GM19239 (cell line): ENCODE measurements around the gene IL2RA.
"Not testable (repeated sequence)": the region's sequence is repeated elsewhere in the genome, so short reads cannot be mapped to it uniquely, and the experiment has no call there.

Source experiments
- DNase-seq: peaks from one replicate; pipeline ENCODE4 v3.0.0; 2011; ENCODE audit warnings: low spot score; ENCODE audit not compliant: insufficient read length
- FAIRE-seq: peaks from 2 replicates; lab custom pipeline; 2011; peaks lifted over from hg19 to GRCh38; lab: Jason Lieb, UNC

Gene IL2RA

DNA sequence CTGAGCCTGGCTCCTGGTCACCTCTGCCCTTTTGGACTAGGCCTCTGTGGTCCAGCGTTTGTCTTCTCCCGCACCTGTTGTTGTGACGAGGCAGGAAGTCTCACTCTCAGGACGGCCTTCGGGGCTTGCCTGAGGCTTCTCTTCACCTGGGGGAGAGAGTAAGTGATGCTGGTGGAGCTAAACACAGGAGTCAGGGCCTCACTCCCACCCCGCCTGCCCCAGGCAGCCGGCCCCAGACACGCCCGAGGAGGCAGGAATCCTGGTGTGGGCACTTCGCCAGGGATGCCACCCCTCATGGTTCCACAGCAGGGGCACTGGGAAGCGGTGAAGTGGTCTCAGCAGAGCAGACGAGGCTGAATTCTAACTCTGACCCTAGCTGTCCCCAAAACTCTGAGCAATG lies 42.4 kb downstream of the IL2RA start:
- DNase-seq, result no peak
- FAIRE-seq, result no peak

DNA sequence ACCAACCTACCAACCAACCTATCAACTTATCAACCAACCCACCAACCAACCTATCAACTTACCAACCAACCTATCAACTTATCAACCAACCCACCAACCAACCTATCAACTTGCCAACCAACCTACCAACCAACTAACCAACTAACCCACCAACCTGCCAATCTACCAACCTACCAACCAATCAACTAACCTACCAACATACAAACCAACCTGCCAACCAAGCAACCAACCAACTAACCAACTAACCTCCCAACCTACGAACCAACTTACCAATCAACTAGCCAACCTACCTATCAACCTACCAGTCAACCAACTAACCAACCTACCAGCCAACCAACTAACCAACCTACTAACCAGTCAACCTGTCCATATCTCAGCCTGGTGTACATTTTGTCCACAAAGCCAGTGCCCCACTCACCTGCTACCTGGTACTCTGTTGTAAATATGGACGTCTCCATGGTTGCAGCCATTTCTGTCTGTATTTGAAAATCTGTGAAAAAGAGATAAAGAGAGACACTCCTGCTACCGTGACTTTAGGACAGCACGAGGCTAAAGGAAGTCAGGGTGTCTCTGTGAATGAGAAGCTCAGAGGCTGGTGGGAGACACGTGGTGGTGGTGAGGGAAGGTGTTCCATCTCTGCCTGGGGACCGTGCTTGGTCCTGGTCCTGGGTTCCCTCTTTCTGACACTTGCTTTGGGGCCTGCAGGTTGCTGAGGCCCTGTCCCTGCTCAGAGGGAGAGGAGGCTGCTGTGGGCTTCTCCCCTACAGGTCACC lies 43.0 kb downstream of the IL2RA start:
- no peak for FAIRE-seq
- no peak for DNase-seq

DNA sequence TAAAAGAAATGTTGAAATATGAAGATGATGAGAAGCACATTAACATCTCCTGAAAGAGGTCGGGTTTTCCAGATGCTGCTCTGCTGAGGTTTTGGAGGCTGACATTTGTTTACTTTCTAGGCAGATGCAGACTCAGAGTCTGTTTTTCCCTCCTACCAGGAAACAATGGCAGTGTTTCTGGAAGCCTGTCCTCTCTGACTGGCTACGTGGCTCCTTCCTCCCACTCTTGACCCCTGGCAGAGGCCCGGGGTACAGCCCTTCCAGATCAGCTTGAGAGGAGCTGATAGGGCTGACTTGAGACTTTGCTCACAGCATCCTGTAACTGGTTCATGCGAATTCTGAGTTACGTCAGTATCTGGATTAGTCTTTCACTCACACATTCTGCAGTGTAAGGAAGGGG lies 43.7 kb downstream of the IL2RA start:
- FAIRE-seq, result no peak
- DNase-seq, result no peak

DNA sequence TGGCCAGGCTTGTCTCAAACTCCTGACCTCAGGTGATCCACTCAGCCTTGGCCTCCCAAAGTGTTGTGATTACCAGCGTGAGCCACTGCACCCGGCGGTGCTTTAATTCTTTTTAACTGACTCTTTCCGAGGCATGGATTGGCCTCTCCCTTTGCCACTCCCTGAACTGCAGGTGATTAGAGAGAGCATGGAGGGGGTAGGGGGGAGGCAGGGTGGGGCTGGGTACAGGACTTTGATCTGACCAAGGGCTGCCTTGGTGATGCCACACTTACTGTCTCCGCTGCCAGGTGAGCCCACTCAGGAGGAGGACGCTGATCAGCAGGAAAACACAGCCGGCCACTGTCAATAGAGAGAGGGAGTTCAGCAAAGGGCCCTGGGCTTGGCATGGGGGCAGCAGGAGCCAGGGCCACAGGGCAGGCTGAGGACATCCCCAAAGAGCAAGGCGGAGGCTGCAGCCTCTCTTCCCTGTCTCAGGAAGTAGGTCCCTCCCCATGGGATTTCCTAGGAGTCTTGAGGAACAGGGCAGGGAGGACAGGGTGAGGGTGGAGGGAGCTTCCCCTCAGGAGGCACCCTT lies 44.3 kb downstream of the IL2RA start:
- DNase-seq (no peak), FAIRE-seq (no peak)

DNA sequence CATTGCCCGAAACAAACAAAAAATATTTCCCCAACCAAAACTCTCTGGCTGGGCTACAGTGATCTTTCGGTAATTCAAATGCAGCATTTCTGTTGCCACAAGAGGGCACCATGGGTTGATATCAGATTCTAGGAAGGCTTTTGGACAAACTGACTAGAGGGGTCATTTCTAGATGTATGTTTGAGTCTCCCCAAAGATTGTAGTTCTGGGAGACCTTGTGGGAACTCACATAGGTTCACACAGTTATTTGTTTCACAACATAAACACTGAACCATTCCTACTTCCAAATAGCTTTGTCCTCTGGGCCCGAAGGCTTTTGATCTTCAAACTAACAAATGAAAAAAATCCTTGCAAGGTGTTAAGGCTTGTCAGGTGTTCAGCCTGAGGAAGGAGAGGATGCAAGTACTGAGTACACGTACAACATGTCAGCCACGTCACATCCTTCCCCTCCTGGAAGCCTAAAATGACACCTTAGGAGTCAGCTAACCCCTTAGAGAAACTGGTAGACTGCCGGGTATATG lies 47.9 kb downstream of the IL2RA start:
- DNase-seq, result peak; percentile 55
- FAIRE-seq, result peak; percentile 96

DNA sequence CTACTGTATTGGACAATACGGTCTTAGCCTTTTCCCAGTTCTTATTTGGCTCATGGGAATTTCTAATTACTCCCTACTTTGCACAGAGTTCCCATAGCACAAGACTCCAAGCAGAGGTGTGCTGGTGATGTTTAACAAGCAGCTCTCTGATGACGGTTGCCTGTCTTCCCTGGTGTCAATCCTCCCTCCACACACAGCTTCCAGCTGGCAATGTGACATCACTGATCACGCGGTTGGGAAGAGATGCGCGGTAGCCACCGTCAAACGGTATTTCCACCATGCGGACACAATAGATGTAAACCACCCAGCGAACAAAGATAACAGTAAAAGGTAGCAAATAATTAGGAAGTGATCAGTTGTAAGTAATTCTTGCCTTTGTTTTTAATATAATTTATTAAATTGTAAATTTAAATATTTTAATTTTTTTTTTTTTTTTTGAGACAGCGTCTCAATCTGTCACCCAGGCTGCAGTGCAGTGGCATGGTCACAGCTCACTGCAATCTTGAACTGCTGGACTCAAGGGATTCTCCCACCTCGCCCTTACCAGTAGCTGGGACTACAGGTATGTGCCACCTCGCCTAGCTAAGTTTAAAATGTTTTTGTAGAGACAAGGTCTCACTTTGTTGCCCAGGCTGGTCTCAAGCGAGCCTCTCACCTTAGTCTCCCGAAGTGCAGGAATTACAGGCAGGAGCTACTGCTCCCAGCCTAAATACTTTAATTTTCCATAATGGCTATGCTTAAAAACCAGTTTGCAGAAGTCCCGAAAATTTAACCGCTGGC lies 48.6 kb downstream of the IL2RA start:
- FAIRE-seq, result no peak
- no peak for DNase-seq

DNA sequence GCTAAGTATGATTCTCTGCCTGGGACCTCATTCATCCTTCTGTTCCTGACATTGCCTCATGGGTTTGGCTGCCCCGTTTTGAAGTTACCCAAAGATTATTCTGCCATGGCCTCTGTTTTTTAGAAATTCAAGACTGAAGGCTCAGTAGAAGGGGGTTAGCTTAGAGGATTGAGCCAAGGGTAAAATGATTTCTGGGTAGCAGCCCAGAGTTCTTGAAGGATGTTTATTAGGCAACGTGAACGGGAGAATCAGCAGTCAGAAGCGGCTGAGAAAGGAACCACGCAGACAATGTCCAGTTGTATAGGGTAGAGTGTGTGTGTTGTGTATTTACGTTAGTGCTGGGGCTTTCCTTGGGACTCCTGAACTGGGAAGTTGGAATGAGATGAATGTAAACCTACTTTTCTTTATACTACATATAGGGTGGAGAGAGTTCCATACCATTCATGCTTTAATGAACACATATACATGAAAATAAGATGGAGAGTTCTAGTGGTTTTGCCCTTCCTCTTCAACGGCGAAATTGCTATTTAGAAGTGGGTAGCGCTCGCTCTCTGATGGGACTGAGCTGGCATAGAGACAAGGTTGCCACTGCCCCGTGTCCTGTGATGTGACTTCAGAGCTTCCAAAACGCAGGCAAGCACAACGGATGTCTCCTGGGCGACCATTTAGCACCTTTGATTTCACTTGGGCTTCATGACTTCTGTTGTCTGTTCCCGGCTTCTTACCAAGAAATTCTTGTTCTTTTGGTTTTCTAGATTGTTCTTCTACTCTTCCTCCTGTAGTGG lies 49.9 kb downstream of the IL2RA start:
- DNase-seq (no peak), FAIRE-seq (no peak)

DNA sequence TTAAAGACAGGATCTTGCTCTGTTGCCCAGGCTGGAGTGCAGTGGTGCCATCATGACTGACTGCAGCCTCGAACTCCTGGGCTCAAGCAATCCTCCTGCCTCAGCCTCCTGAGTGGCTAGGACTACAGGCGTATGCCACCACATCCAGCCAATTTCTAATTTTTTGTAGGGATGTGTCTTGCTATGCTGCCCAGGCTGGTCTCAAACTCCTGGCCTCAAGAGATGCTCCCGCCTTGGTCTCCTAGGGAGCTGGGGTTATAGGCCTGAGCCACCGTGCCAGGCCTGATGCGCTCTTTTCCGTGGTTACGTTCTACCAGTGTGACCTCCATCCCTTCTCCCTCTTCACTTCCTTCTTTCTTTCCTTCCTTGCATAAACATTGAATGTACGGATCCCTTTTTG lies 50.6 kb downstream of the IL2RA start:
- FAIRE-seq, result no peak
- DNase-seq, result no peak

DNA sequence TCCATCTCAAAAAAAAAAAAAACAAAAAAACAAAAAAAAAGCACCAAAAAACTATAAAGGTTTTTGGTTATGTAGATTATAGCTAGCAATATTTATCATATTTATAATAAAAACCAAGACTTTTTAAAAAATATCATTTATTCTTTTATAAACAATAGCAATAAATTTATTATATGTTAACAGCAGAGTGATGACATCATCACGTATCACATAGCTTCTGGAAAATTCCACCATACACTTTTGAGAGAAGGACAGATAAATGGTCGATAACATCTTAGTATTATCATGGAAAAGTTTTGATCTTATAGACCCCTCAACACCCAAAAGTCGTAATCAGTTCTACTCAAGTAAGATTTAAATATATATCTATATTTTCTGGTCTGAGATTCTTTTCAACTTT lies 51.6 kb downstream of the IL2RA start:
- no peak for FAIRE-seq
- no peak for DNase-seq

DNA sequence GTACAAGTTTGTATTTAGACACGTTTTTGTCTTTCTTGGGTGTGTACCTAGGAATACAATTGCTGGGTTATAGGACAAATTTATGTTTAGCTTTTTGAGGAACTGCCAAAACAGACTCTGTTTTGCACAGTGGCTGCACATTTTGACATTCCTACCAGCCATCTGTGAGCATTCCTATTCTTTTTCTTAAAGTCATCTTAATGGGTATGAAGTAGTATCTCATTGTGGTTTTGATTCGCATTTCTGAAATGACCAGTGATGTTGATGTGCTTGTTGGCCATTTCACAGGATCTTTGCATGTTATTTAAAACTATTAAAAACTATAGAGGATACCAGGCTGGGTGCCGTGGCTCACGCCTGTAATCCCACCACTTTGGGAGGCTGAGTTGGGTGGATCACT lies 52.2 kb downstream of the IL2RA start:
- no peak for FAIRE-seq

DNA sequence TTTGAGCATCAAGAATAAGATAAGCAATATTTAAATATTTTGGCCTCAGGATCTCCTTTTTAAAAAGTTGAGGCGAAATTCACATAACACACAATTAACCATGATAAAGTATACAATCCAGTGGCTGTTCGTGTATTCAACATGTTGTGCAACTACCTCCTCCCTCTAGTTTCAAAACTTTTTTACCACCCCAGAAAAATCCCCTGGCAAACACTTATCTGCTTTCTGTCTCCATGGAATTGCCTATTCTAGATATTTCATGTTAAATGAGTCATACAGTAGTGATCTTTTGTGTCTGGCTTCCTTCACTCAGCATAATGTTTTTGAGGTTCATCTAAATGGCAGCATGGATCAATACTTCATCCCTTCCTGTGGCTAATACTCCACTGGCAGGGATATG lies 53.0 kb downstream of the IL2RA start:
- FAIRE-seq (no peak), DNase-seq (no peak)

More for the DNA sequence above, 52.2 kb downstream of the IL2RA start:
- DNase-seq, result no peak

DNA sequence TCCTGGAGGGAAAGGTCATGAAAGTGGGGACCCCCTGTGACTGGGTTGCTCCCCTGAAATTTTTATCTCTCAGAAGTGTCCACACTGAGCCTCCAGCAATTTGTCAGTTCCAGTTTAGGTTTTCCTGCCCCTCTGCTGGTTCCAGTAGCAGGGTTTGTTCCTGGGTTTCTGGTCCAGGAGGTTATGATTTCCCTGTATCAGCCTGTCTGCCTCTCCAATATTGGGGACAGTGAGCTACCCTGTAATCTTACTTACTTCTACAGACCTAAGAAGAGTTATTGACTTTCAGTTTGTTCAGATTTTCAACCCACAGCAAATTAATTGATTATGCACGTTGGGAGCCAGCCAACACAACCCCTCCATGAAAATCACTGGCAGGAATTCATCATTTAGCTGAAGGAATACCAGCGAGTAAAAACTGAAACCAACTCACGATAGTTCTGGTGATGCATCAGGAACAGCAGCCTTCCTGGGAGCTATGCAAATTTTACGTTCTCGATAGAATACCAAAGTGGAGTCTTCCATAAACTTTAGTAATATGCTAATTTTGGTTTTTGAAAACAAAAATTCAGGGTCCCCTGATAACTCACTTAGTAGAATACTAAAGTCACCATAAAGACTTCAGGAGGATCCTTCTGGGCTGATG lies 53.5 kb downstream of the IL2RA start:
- no peak for DNase-seq
- no peak for FAIRE-seq

DNA sequence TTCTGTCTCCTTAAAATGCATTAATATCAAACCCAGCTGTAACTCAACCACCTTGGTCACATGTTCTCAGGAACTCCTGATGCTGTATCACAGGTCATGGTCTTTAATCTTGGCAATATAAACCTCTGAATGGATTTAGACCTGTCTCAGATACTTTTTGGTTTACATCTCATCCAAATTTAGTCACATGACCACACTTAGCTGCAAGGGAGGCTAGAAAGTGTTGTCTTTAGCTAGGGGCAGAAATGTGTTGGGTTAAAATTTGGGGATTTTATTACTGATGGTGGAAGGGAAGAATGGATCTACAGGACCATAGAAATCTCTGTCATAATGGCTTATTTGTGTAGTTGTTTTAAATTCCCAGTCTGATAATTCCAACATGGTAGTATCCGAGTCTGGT lies 55.2 kb downstream of the IL2RA start:
- no peak for DNase-seq
- no peak for FAIRE-seq

DNA sequence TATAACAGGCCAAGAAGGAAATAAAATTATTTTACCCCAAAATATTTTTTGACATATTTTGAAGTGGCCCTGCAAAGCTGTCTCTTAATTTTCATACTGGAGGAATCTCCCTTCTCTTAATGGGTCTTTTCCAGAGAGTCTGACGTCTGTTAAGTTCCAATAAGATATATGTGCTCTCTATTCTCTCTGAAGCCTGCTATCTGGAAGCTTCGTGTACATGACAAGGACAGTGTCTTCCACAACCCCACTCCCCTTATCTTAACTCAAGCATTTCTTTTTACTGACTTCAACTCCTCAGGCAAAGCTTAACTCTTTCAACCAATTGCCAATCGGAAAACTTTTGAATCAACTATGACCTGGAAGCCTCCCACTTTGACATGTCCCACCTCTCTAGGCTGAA lies 55.6 kb downstream of the IL2RA start:
- DNase-seq, result no peak
- no peak for FAIRE-seq

DNA sequence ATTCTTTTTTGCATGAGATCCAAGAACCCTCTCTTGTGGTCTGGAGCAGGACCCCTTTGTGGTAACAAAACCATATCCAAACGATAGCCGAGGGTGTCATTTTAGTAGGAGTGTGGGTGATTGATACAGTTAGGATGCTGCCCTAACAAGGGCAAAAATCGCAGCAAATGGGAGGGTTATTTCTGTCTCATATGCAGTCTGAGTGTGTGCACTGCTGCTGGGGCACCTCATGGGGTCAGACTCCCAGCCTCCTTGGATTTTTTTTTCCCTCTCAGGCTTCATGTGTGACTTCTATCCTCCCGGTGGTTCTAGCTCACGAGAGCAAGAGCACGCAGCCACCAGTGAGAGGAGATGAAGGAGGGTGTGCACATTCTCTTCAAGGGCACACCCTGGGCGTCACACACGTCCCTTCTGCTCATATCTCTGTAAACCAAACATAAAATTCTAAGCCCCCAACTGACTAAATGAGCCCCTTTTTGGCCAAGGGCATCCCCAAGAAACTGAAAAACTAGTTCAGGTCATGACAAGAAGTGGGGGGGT lies 56.2 kb downstream of the IL2RA start:
- no peak for DNase-seq
- no peak for FAIRE-seq

DNA sequence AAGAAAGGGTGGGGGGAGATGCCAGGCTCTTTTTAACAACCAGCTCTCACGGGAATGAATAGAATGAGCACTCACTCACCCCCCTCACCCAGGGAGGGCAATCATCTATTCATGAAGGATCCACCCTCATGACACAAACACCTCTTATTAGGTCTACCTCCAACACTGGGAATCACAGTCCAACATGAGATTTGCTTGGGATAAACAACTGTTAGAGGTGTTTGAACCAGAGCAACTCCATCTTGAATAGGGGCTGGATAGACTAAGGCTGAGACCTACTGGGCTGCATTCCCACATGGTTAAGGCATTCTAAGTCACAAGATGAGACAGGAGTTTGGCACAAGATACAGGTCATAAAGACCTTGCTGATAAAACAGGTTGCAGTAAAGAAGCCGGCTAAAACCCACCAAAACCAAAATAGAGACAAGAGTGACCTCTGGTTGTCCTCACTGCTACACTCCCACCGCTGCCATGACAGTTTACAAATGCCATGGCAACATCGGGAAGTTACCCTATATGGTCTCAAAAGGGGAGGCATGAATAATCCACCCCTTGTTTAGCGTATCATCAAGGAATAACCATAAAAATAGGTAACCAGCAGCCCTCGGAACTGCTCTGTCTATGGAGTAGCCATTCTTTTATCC lies 56.9 kb downstream of the IL2RA start:
- FAIRE-seq, DNase-seq: not testable (repeated sequence)

DNA sequence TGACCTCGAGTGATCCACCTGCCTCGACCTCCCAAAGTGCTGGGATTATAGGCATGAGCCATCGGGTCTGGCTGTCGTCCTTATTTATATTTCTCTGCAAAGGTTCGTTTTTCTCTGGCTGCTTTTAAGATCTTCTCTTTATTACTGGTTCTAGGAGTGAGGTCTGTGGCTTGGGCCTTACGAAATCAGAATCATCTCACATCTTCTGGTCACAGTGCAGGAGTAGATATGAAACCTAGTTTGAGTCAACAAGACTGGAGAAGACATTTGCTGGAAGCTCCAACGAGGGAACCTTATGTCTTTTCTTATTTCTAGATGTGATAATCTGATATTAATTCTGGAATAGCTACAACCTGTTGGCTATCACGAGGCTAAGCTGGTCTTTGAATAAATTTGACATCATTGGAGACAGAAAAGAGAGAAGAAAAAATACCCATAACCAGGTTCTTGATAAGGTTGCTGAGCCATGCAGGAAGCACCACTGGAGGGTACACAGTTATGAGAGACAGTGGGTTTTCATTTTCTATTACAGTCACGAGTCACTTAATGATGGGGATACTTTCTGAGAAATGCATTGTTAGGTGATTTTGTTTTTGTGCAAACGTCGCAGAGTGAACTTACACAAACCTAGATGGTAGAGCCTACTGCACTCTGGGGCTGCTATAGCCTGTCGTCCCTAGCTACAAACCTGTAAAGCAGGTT lies 59.2 kb downstream of the IL2RA start:
- no peak for DNase-seq
- peak; percentile 80 for FAIRE-seq

DNA sequence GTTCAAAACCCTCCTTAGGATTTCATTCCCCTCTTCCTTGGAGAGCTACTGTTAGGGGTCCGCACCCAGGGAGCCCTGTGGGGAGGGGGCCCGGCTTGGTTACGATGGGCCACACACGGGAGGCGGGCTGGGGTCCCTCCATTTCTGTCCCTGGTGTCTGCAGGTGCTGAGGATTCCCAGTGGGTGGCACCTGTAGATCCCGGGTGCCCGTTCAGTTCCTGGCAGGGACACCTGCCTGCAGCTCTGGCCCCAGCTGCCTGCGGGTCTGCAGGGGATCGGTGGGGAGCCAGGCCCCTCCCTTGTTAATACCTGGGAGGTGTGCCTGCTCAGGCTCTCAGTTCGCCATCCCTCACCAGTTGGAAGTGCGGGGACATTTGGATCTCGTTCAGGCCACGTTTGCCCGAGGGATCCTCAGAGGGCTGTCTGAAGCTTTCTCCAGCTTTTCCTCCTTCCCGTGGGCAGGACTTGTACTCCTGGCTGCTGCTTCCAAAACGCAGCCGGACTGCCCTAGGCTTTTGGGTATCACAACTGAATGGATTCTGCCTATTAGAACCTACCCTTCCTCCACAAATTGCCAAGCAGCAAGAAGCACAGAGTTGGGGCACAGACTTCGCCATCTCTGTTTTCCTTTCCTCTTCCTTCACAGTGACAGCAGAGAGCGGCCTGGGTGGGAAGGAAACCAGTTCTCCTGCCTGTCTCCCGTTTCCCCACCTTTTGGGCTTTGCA lies 62.6 kb downstream of the IL2RA start:
- FAIRE-seq, result no peak
- no peak for DNase-seq
